GM20431 (cell line): Measurements from ENCODE around the gene EXOC8.

Experiments
- in situ Hi-C: fragments of 300-500 bp; cut with MseI, MboI; formaldehyde crosslinking; loops from one replicate; pipeline ENCODE4 v1.15.0; 2020; ENCODE audit warnings: low sequenced_read_pairs; ENCODE audit not compliant: unreplicated experiment

The EXOC8 gene, protein sequence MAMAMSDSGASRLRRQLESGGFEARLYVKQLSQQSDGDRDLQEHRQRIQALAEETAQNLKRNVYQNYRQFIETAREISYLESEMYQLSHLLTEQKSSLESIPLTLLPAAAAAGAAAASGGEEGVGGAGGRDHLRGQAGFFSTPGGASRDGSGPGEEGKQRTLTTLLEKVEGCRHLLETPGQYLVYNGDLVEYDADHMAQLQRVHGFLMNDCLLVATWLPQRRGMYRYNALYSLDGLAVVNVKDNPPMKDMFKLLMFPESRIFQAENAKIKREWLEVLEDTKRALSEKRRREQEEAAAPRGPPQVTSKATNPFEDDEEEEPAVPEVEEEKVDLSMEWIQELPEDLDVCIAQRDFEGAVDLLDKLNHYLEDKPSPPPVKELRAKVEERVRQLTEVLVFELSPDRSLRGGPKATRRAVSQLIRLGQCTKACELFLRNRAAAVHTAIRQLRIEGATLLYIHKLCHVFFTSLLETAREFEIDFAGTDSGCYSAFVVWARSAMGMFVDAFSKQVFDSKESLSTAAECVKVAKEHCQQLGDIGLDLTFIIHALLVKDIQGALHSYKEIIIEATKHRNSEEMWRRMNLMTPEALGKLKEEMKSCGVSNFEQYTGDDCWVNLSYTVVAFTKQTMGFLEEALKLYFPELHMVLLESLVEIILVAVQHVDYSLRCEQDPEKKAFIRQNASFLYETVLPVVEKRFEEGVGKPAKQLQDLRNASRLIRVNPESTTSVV

DNA sequence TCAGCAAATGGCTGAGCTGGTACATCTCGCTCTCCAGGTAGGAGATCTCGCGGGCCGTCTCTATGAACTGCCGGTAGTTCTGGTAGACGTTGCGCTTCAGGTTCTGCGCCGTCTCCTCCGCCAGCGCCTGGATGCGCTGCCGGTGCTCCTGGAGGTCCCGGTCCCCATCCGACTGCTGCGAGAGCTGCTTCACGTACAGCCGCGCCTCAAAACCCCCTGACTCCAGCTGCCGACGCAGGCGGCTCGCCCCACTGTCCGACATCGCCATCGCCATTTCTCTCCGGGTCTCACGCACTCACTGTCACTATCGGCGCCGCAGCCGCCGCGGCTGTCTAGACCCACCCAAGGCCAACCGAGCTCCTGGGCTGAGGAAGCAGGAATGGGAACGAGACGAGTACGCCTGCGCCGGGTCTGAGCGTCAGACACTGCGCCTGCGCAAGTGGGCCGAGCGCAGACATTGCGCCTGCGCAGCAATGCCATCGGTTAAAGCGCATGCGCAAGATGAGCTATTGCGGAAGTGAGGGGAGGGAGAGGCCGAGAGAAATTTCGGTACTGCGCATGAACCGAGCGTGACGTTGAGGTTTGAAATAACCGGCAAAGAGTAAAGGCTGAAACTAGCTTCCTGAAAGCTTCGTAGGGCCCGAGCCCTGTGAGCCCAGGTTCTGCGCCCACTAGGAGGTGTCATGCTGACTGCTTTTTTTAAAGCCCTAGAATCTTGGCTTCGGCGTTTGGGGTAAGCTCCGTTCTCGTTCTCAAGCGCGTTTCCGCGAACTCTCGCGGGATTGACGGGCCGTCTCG is at the start of gene EXOC8:
TSS of gene EXOC8 (minus strand) at position 381 of the 798 bp plus-strand sequence. CDS start at position 274, 107 bp downstream.
- in situ Hi-C loops = no loop called here

DNA sequence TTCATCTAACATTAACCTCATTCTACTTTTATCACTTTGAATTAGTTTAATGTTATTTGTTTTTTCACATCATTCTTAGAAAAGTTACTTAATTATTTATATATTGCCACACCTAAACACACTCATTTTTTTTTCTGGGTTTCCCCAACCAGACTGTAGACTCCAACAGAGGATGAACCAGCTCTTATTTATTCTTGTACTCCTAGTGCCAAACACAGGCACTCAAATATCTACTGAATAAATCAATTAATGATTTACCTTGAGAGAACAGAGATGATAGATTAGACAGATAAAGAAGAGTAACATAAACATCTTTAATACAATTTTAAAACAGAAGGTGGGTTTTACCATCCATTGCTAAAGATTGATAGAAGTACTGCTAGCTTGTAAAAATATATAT is 48.8 kb upstream of the EXOC8 start:
- in situ Hi-C loops = no loop called here

DNA sequence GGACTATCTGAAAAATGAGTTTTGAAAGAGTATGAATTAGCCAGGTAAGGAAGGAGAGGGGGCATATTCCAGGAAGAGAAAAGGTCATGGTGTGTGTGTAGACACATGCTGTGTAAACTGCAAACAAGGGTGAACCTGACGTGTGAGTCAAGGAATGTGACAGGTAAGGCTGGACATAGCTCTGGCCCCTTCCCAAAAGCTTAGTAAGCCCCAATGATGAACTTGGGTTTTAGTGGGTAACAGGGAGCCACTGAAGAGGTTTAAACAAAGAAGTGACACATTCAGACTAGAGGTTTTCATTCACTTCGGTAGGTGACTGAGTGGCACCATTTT is 47.7 kb upstream of the EXOC8 start:
- in situ Hi-C loops = no loop called here

DNA sequence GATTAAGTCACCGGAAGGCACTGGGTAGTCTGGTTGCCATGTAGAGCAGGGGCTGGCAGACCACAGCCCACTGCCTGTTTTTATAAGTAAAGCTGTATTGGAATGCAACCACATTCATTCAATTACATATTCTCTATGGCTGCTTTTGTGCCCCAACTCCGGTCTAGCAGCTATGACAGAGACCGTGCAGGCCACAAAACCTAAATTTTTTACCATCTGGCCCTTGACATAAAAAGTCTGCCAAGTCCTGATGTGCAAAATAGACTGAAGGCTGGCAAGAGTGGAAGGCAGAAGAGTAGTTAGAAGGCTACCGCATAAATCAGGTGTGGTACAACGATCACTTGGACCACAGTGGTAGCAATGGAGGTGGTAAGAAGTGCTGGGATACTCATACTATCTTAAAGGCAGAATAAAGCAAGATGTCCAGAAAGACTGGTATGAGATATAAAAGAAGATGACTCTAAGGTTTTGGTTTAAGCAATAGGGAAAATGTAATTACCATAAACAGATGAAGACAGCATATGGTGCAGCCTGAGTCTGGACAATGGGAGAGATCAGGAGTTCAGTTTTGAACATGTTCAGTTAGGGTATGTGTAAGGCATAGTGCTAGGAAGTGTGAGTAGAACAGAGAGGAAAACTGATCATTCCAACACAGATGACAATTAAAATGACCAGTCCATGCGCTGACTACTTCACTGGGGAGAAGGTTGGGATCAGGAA is 47.2 kb upstream of the EXOC8 start:
- in situ Hi-C loops = no loop called here

DNA sequence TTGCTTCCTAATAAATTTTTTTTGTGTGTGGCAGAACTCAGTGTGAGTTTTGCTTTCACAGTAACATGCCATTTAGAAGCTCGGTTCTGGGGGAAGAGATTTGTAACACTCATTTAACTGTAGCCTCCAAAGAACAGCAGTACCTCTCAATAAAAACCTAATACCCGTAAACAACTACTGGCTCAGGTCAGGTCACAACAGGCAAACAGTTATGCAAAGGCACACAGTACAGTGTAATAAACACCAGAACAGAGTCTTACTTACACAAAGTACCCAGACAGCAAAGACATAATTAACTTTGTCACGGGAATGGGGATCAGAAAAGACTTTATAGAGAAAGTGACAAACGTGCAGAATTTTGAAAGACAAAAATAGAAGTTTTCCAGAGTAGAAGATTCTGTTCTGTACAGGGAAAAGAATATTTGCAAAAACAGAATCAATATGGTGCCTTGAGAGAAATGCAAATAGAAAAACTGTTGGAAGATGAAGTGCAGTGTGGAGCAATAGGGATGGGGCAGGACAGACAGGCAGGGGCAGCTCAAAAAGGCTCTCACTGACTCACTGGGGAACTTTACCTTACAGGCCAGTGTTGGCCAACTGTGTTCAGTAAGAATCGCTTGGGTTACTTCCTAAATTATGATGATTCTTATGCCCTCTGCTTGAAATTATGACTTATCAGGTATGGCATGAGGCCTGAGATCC is 45.7 kb upstream of the EXOC8 start:
- in situ Hi-C loops = no loop called here

DNA sequence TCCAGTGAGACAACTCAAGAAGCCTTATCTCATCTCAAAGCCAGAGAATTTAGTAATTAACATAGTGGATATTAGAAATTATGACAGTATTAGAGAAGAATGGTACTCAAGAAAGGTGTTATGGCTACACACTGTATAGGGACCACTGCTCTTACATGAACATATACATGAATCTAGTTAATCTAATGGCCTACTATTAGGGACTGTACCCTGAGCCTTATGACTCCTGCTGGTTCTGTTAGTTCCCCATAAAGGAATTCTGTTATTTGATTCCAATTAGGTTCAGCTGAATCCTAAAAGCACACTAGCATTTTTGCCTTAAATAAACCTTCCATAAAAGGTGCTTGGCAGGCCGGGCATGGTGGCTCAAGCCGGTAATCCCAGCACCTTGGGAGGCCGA is 44.8 kb upstream of the EXOC8 start:
- in situ Hi-C loops = no loop called here

DNA sequence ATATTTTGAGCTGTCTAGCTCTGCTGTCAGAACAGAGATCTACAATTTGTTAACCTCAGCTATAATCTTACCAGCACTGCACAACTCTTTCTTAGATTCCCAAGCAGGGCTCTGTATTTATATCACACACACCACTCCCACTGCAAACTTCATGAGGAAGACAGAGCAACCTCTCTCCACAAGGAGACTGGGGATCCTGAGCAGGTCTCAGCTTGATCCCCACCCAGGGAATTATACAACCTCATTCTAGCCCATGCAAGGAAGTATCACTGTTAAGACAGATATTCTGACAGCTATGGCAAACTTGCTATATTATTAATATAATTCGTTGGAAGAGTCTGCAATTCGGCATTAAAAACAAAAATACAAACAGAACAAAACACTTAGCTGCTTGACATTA is 44.1 kb upstream of the EXOC8 start:
- in situ Hi-C loops = no loop called here

DNA sequence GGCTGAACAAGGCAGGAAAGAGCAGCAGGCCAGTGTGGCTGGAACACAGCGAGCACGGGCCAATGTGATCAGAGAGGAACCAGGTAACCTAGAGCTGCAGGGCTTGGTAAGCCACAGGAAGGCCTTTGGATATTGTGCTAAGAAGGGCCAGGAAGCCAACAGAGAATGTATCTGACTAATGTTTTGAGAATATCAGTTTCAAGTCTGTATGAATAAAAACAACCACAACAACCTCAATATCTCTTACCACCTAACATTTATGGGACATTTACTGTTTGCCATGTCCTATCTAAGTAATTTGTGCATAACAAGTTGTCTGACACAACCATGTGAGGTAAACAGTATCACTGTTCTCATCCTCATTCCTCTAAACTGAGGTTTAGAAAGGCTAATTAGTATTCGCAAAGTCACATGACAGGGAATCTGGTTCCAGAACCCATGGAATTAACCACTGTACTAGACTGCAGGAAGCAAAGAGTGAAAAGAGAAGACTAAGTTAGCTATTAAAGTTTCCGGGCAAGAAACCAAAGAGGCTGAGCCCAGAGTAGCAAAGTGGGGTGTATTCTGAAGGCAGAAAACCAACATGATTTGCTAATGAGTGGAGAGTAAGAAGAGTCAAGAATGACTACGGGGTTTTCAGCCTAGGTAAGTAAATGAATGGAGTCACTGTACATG is 39.4 kb upstream of the EXOC8 start:
- in situ Hi-C loops = no loop called here

DNA sequence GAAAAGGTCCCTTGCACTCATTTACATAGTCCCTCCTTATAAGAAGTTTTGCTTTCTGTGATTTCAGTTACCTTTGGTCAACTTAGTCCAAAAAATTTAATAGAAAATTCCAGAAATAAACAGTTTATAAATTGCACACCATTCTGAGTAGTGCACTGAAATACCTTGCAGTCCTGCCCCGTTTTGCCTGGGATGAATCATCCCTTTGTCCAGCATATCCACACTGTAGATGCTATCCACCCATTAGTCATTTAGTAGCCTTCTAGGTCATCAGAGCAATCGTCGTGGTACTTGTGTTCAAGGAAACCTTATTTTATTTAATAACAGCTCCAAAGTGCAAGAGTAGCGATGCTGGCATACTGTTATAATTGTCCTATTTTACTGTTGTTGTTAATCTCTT is 38.4 kb upstream of the EXOC8 start:
- in situ Hi-C loops = no loop called here

DNA sequence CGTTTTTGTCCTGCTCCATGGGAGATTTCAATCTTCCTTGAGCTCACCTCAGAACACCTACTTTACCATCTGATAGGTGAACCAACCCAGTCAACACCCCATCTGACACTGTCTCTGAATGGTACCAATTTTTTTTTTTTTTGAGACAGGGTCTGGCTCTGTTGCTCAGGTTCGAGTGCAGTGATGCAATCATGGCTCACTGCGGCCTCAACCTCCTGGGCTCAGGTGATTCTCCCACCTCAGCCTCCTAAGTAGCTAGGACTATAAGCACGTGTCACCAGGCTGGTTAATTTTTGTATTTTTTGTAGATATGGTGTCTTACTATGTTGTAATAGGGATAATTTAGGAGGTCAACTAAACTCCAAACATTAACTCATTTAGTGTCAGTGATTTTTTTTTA is 36.7 kb upstream of the EXOC8 start:
- in situ Hi-C loops = no loop called here

DNA sequence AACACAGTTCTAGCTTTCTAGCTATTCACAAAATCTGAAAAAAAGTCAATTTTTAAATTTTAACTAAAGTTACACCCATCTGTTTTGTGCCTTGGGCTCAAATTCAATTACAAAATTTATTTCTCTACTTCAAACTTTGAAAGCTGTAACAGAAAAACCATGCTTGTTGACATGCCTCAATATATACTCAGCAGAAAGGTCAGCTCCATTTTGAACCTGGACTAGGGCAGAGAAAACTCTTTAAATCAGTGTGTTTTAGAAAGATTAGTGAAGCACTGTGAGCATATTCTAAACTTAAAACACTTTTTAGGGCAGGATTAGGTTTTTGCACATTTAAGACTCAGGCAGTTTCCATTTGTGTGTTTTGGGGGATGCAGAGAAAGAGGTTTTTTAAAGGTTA is 34.8 kb upstream of the EXOC8 start:
- in situ Hi-C loops = no loop called here

DNA sequence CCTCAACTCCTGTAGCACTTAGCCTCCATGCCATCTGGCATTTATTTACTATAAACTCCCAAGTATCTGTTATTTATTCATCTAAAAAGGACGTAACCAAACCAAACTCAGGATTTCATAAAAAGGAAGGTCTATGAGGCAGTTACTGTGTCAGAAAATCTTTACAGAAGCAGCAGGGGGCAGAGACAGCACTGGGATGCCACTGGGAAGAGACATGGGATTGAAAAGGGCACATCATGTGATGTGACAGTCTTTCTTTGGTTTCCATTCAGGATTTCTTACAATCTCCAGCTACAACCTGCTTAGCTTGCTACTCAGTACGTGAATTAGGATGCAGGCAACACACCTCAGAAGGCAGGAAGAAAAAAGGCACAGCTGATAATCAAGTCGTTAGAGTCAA is 31.6 kb upstream of the EXOC8 start:
- in situ Hi-C loops = no loop called here

DNA sequence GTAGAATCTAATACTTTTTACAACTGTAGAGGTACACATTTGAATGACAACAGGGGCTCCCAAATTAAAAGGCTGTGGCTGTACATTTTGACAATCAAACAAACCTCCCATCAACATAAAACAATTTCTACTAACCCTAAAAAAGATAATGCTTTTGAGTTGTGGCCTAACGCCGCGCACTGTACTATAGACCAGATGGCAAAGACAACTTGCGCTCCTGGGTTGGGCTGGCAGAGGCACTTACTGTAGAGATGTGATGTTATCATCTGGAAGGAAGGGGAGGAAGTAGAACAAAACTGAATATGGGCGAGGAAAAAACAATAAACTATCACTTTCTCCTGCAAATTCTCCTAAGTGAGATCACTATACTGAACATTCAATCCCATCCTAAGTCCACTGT is 26.5 kb upstream of the EXOC8 start:
- in situ Hi-C loops = no loop called here

DNA sequence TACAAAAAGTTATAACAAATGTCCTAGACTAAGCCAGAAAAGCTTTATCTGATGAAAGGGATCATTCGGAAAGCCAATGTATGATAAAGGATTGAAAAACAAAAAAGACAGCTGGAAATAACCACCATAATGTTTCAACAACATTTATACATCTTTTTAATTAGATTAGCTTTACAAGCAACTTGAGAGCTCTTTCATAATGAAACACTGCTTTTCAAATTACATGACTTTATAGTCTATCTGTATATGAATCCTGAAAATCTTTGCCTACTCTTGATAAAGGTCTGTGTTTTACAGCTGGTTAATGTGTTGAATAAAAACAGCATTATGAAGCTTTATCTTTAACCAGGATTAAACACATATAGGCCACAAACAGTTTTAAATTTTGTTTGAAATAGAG is 26.0 kb upstream of the EXOC8 start:
- in situ Hi-C loops = no loop called here

DNA sequence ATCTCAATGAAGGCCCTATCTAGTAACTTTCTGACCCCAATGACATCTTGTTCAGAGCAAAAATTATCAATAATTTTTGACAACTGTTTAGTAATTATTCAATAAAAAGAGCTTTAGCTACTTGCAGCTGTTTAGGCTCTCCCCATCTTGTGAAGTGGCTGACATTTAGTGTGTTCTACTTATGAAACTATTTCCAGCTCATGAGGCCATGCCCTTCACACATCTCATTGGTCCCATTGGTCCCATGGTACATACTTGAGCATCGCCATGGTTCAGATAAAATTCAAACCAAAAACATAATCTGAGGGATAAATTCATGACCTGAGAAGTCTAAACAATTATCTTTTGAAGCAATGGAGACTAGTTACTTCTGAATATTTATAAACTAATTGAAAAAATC is 24.7 kb upstream of the EXOC8 start:
- in situ Hi-C loops = no loop called here

DNA sequence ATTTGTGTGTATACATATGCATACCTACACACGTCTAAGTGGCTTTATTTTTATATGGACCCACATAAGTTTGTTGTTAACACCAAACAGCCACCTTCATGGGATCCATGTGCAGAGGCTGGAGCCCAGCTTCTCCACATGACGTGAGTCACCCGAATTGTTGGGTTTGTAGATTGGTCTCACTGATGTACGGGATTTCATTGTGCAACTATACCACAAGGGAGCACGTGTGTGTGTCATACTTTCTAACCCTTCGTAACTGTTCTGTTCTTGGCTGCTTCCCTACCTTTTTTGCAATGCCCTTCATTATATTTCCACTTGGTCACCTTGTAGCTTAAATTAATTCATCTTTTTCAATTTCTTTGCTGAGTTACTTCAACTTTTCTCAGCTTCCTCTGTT is 21.5 kb upstream of the EXOC8 start:
- in situ Hi-C loops = loop anchor here (10.0 kb wide), 1 partner anchor 226 kb away; no protein-coding TSS in a partner anchor

DNA sequence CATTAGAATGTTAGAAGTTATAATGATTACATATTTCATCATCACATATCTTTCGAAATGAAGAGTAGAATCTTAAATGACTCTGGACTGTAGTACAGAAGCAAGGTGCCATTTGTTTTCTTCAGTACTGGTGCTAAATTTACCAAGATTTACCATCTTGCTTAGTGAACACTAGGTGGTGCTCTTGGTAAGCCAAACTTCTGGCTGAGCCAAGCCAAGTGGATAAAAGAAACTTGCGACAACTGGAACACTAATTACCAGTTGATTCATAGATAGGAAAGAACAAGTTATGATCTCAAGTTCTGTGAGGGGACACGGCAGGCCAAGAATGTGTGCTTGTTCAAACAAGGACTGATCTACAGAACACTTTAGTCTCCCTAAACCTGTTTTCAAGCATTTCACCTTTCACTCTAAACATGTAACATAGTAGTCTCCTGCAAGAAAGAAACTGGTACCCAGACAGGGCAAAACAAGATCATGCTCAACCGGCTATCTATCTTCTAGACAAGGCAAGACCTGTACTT is 20.2 kb upstream of the EXOC8 start:
- in situ Hi-C loops = loop anchor here (10.0 kb wide), 1 partner anchor 227 kb away; no protein-coding TSS in a partner anchor

DNA sequence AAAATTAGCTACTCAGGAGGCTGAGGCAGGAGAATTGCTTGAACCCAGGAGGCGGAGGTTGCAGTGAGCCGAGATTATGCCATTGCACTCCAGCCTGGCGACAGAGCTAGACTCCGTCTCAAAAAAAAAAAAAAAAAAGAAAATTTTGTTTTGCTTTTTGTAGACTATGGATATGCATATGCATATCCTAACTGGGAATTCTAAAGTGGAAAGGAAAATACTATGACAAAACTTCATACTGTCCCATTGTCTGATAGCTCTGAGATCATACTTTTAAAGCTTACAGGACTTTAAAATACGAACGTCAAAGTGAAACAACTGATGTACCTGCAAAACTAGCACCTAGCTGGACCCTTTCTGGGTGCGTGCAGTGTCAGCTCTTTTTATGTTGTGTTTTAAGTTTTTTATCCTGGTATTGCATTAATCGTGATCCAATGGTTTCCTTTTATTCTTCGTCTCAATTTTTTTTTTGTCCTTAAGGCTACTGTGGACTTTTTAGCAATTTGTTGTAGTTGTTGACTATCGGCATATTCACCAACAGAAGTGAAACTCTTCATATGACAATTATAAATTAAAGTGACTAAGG is 19.6 kb upstream of the EXOC8 start:
- in situ Hi-C loops = loop anchor here (10.0 kb wide), 1 partner anchor 228 kb away; no protein-coding TSS in a partner anchor
